SK-N-MC (cell line): ENCODE measurements around the gene FOXP1.

ENCODE experiments used
- EZH2 ChIP-seq: fragments of 200-600 bp; sonication (generic); IDR thresholded peaks from one replicate; pipeline ENCODE4 v1.6.1; 2017; ENCODE audit warnings: antibody characterized with exemption
- POLR2AphosphoS5 ChIP-seq: IDR thresholded peaks from 2 replicates; pipeline ENCODE4 v1.6.1; 2012; ENCODE audit warnings: mild to moderate bottlenecking, low read depth, low read length, borderline replicate concordance

DNA sequence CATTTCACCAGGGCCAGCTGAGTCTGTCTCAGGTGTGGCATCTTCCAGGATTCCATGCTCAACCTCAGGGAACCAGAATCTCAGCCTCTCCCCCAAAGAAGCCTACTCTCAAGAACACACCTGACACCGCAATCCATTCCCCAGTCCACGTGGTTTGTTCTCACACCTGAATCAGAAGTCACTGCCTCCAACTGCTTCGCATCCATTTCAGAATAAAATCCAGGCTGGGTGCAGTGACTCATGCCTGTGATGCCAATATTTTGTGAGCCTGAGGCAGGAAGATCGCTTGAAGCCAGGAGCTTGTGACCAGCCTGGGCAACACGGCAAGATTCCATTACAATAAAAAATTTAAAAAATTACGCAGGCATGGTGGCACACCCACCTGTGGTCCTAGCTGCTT, 212.2 kb downstream of the FOXP1 start:
- TF ChIP-seq POLR2AphosphoS5 (no peak), EZH2 (no peak)
